HCT116 (cell line): ENCODE measurements around the gene SRP68. TPM values are rescaled to one million over a fixed set of nuclear protein-coding genes. Genes with fewer than 3 reads are reported as not detected.

Experiments
- ATAC-seq: fragments of 200-7000 bp; cut with Tn5 transposase; 2 replicates; pipeline ENCODE4 v1.9.1; 2020; ENCODE audit warnings: mild to moderate bottlenecking, moderate library complexity
- BruUV-seq: library from RNA; stranded (reverse); fragments of 400-500 nt; replicated peaks from 2 replicates; lab custom pipeline; 2021; lab: Mats Ljungman, UMichigan
- CTCF ChIA-PET: fragments of 300-600 bp; sonication (Branson Sonifier 250); formaldehyde crosslinking; loops from one replicate; lab custom pipeline; 2021; ENCODE audit warnings: antibody characterized with exemption; lab: Charles Lee
- POLR2A ChIA-PET: fragments of 300-600, 350-600 bp; sonication (Branson Sonifier 250); formaldehyde crosslinking; loops from one replicate; lab custom pipeline; 2021; ENCODE audit warnings: antibody characterized with exemption; lab: Charles Lee
- RAD21 ChIA-PET, 2 experiments: fragments of 300-600 bp; sonication (Branson Sonifier 250); formaldehyde crosslinking; loops; one replicate each; lab custom pipeline; 2023; ENCODE audit warnings: low total read pairs in 2 of 2; ENCODE audit not compliant: uncharacterized antibody in 2 of 2, unreplicated experiment in 2 of 2, low non-redundant PET in 1 of 2; lab: Charles Lee
- DNase-seq: peaks from one replicate; pipeline ENCODE4 v3.0.0-alpha.2; 2010; ENCODE audit warnings: low read depth, low spot score
- H2AFZ ChIP-seq: fragments of 200-600 bp; shearing (Covaris generic), sonication (generic); 2 replicates; pipeline ENCODE4 v1.6.1; 2017; ENCODE audit warnings: low read depth, mixed run types, mixed read lengths, antibody characterized with exemption, low read length; ENCODE audit not compliant: poor library complexity, severe bottlenecking
- H3K27ac ChIP-seq: 2 replicates; pipeline ENCODE4 v1.5.1; 2012; ENCODE audit warnings: low read depth, low read length
- H3K27me3 ChIP-seq: fragments of 200-600 bp; sonication (generic); 2 replicates; pipeline ENCODE4 v1.6.1; 2016; ENCODE audit warnings: mixed run types, low read length, mixed read lengths; ENCODE audit not compliant: insufficient read depth
- H3K36me3 ChIP-seq, 2 experiments: fragments of 200-500 bp in 1 of 2; fragments of 200-600 bp in 1 of 2; sonication (Bioruptor generic) in 1 of 2; sonication (generic) in 1 of 2; 2 replicates each; pipeline versions ENCODE4 v1.5.1 to v1.6.1; 2014 to 2016; ENCODE audit warnings: low read length in 2 of 2, inconsistent platforms in 1 of 2, mixed read lengths in 1 of 2, mixed run types in 1 of 2; ENCODE audit not compliant: insufficient read depth in 2 of 2, control insufficient read depth in 1 of 2
- H3K4me1 ChIP-seq, 2 experiments: fragments of 200-600 bp in 1 of 2; sonication (generic) in 1 of 2; 2 replicates each; pipeline versions ENCODE4 v1.5.1 to v1.6.1; 2012 to 2017; ENCODE audit warnings: low read length in 2 of 2, inconsistent platforms in 1 of 2, mild to moderate bottlenecking in 1 of 2, mixed read lengths in 1 of 2, mixed run types in 1 of 2, moderate library complexity in 1 of 2; ENCODE audit not compliant: insufficient read depth in 2 of 2, control insufficient read depth in 1 of 2
- H3K4me2 ChIP-seq: fragments of 200-600 bp; sonication (generic); 2 replicates; pipeline ENCODE4 v1.6.1; 2017; ENCODE audit warnings: mixed run types, low read length, mixed read lengths
- H3K4me3 ChIP-seq, 2 experiments: fragments of 200-600 bp in 1 of 2; sonication (generic) in 1 of 2; replicated peaks in 1 of 2; 2 replicates each; pipeline ENCODE4 v1.5.1; 2011 to 2016; ENCODE audit warnings: low read length in 2 of 2, control low read depth in 1 of 2, low read depth in 1 of 2, mild to moderate bottlenecking in 1 of 2, mixed read lengths in 1 of 2, mixed run types in 1 of 2
- H3K79me2 ChIP-seq: fragments of 200-600 bp; sonication (generic); 2 replicates; pipeline ENCODE4 v1.6.1; 2017; ENCODE audit warnings: mild to moderate bottlenecking, mixed run types, low read length, moderate library complexity, mixed read lengths; ENCODE audit not compliant: insufficient read depth
- H3K9ac ChIP-seq: fragments of 200-600 bp; sonication (generic); 2 replicates; pipeline ENCODE4 v1.6.1; 2016; ENCODE audit warnings: low read length, mixed read lengths
- H3K9me2 ChIP-seq: fragments of 200-600 bp; sonication (generic), shearing (Covaris generic); 2 replicates; pipeline ENCODE4 v1.6.1; 2017; ENCODE audit warnings: mixed run types, mild to moderate bottlenecking, moderate library complexity; ENCODE audit not compliant: insufficient read depth
- H3K9me3 ChIP-seq, 2 experiments: fragments of 200-500 bp in 1 of 2; fragments of 200-600 bp in 1 of 2; sonication (Bioruptor generic) in 1 of 2; sonication (generic) in 1 of 2; 2 replicates each; pipeline ENCODE4 v1.6.1; 2014 to 2017; ENCODE audit warnings: low read length in 2 of 2, mixed read lengths in 2 of 2, inconsistent platforms in 1 of 2, low read depth in 1 of 2, mild to moderate bottlenecking in 1 of 2, mixed run types in 1 of 2, moderate library complexity in 1 of 2; ENCODE audit not compliant: control insufficient read depth in 1 of 2, insufficient read depth in 1 of 2
- H4K20me1 ChIP-seq: fragments of 200-600 bp; sonication (generic), shearing (Covaris generic); 2 replicates; pipeline ENCODE4 v1.6.1; 2017; ENCODE audit warnings: mixed run types, mild to moderate bottlenecking, moderate library complexity; ENCODE audit not compliant: insufficient read depth
- CBX3 ChIP-seq: IDR thresholded peaks from 2 replicates; pipeline ENCODE4 v1.6.1; 2012; ENCODE audit warnings: low read depth
- EGR1 ChIP-seq: IDR thresholded peaks from 2 replicates; pipeline ENCODE4 v1.6.1; 2012; ENCODE audit warnings: low read depth
- ELF1 ChIP-seq: IDR thresholded peaks from 2 replicates; pipeline ENCODE4 v1.6.1; 2012; ENCODE audit warnings: low read depth, borderline replicate concordance
- EZH2 ChIP-seq: fragments of 200-600 bp; sonication (generic); IDR thresholded peaks from 2 replicates; pipeline ENCODE4 v1.6.1; 2017; ENCODE audit warnings: antibody characterized with exemption, mixed run types
- EZH2phosphoT487 ChIP-seq: fragments of 200-600 bp; IDR thresholded peaks from 2 replicates; pipeline ENCODE4 v1.6.1; 2018; ENCODE audit warnings: antibody characterized with exemption, borderline replicate concordance
- FOSL1 ChIP-seq: IDR thresholded peaks from 2 replicates; pipeline ENCODE4 v1.6.1; 2012; ENCODE audit warnings: low read depth
- POLR2AphosphoS5 ChIP-seq: IDR thresholded peaks from 2 replicates; pipeline ENCODE4 v1.6.1; 2011; ENCODE audit warnings: mild to moderate bottlenecking, low read depth, low read length, moderate library complexity
- RAD21 ChIP-seq: IDR thresholded peaks from 2 replicates; pipeline ENCODE4 v1.6.1; 2012; ENCODE audit warnings: low read depth, mild to moderate bottlenecking
- SIN3A ChIP-seq: IDR thresholded peaks from 2 replicates; pipeline ENCODE4 v1.6.1; 2012; ENCODE audit warnings: low read depth
- SP1 ChIP-seq: IDR thresholded peaks from 2 replicates; pipeline ENCODE4 v1.6.1; 2012; ENCODE audit warnings: low read depth
- SRF ChIP-seq: IDR thresholded peaks from 2 replicates; pipeline ENCODE4 v1.6.1; 2012; ENCODE audit warnings: low read depth
- TCF7L2 ChIP-seq: IDR thresholded peaks from 2 replicates; pipeline ENCODE4 v1.7.0; 2011; ENCODE audit warnings: borderline replicate concordance, inconsistent platforms; ENCODE audit not compliant: insufficient read depth, insufficient read length; ENCODE audit errors: extremely low read depth
- YY1 ChIP-seq: IDR thresholded peaks from 2 replicates; pipeline ENCODE4 v1.6.1; 2011; ENCODE audit warnings: low read length, low read depth, moderate library complexity, mild to moderate bottlenecking; ENCODE audit not compliant: insufficient replicate concordance; ENCODE audit errors: extremely low read depth
- ZFX ChIP-seq: fragments of 450-650 bp; IDR thresholded peaks from 2 replicates; pipeline ENCODE4 v1.6.1; 2017
- intact Hi-C: fragments of 100-400 bp; cut with micrococcal nuclease; formaldehyde crosslinking; loops from 2 replicates; pipeline ENCODE4 v1.10.0; 2022
- total RNA-seq: library from RNA; stranded (reverse); gene quantifications from one replicate; pipeline ENCODE4 v1.2.1, GENCODE V29; 2021; ENCODE audit not compliant: unreplicated experiment
- TF ChIP-seq, protein P1 (sequence below): IDR thresholded peaks from 2 replicates; pipeline ENCODE4 v1.6.1; 2012
- TF ChIP-seq, protein P2 (sequence below): IDR thresholded peaks from 2 replicates; pipeline ENCODE4 v1.6.1; 2012; ENCODE audit warnings: low read depth

SRP68 gene
- total RNA-seq, 1 experiment from 2014 or later: 152 TPM

GRCh38 chr17:76081295-76082210 lies 9.2 kb upstream of the SRP68 start:
- no peak overlapping the region for H2AFZ ChIP-seq
- H3K4me1 ChIP-seq: no peaks in the 10 kb centered on the region
- H3K27me3 ChIP-seq: peaks cover 8% of the 10 kb centered on the region; the same call in 1 of the 2 replicates
- POLR2A ChIA-PET: no interaction called here
- H3K4me2 ChIP-seq: no peak overlapping the region
- no peak overlapping the region for H3K9ac ChIP-seq
- no peak for DNase-seq
- no TSS peak for BruUV-seq
- H3K79me2 ChIP-seq: no peaks in the 10 kb centered on the region
- H3K27ac ChIP-seq: no peak overlapping the region
- CTCF ChIA-PET: no interaction called here
- no peaks in the 10 kb centered on the region for H4K20me1 ChIP-seq
- no peaks in the 10 kb centered on the region for H3K9me2 ChIP-seq
- intact Hi-C loops: no loop called here
- H3K36me3 ChIP-seq: peaks cover 23 to 25% of the 10 kb centered on the region in 2 experiments; a peak in 3 of 4 replicates
- 0 out of 2 replicates have a peak, but pooled peaks have one; percentile 25 for TF ChIP-seq ZFX
- TF ChIP-seq RAD21: no peak
- no peak for TF ChIP-seq ELF1
- no peaks in the 10 kb centered on the region for H3K9me3 ChIP-seq
- H3K4me3 ChIP-seq: no peak overlapping the region
- peak; percentile 4; the same call in 1 of the 2 replicates for ATAC-seq
- RAD21 ChIA-PET: no interaction called here

GRCh38 chr17:76080768-76081287 lies 8.5 kb upstream of the SRP68 start:
- Histone ChIP-seq H3K9me3 (no peaks in the 10 kb centered on the region), H3K4me3 (no peak overlapping the region), H3K36me3 (peaks cover 23 to 24% of the 10 kb centered on the region in 2 experiments; a peak in 3 of 4 replicates), H3K27me3 (peaks cover 8% of the 10 kb centered on the region; the same call in 1 of the 2 replicates), H3K27ac (no peak overlapping the region), H2AFZ (no peak overlapping the region), H4K20me1 (no peaks in the 10 kb centered on the region), H3K9me2 (no peaks in the 10 kb centered on the region), H3K4me2 (no peak overlapping the region), H3K79me2 (no peaks in the 10 kb centered on the region), H3K9ac (no peak overlapping the region), H3K4me1 (no peaks in the 10 kb centered on the region)
- DNase-seq: no peak
- ChIA-PET RAD21 (no interaction called here), POLR2A (no interaction called here), CTCF (no interaction called here)
- peak; percentile 15 for ATAC-seq
- intact Hi-C loops: no loop called here
- no TSS peak for BruUV-seq
- TF ChIP-seq FOSL1: no peak
- no peak for TF ChIP-seq POLR2AphosphoS5
- no peak for TF ChIP-seq SRF
- TF ChIP-seq, protein P1, sequence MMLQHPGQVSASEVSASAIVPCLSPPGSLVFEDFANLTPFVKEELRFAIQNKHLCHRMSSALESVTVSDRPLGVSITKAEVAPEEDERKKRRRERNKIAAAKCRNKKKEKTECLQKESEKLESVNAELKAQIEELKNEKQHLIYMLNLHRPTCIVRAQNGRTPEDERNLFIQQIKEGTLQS: no peak
- no peak for TF ChIP-seq TCF7L2
- no peak for TF ChIP-seq YY1
- TF ChIP-seq EZH2: no peak
- TF ChIP-seq SIN3A: no peak
- TF ChIP-seq EZH2phosphoT487: no peak
- TF ChIP-seq ZFX: no peak
- TF ChIP-seq SP1: no peak
- TF ChIP-seq, protein P2, sequence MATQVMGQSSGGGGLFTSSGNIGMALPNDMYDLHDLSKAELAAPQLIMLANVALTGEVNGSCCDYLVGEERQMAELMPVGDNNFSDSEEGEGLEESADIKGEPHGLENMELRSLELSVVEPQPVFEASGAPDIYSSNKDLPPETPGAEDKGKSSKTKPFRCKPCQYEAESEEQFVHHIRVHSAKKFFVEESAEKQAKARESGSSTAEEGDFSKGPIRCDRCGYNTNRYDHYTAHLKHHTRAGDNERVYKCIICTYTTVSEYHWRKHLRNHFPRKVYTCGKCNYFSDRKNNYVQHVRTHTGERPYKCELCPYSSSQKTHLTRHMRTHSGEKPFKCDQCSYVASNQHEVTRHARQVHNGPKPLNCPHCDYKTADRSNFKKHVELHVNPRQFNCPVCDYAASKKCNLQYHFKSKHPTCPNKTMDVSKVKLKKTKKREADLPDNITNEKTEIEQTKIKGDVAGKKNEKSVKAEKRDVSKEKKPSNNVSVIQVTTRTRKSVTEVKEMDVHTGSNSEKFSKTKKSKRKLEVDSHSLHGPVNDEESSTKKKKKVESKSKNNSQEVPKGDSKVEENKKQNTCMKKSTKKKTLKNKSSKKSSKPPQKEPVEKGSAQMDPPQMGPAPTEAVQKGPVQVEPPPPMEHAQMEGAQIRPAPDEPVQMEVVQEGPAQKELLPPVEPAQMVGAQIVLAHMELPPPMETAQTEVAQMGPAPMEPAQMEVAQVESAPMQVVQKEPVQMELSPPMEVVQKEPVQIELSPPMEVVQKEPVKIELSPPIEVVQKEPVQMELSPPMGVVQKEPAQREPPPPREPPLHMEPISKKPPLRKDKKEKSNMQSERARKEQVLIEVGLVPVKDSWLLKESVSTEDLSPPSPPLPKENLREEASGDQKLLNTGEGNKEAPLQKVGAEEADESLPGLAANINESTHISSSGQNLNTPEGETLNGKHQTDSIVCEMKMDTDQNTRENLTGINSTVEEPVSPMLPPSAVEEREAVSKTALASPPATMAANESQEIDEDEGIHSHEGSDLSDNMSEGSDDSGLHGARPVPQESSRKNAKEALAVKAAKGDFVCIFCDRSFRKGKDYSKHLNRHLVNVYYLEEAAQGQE: no peak
- TF ChIP-seq EGR1: no peak
- no peak for TF ChIP-seq CBX3
